Upper lobe of left lung (tissue), 4 donors: ENCODE results near the gene MT1B.
"Not testable (repeated sequence)": the region's sequence is repeated elsewhere in the genome, so short reads cannot be mapped to it uniquely, and the experiment has no call there.

Experiments
- CTCF ChIP-seq, 6 experiments: fragments of 450-650 bp in 4 of 6; fragments of 200-600 bp in 2 of 6; sonication (generic) in 2 of 6; IDR thresholded peaks; one replicate each; pipeline ENCODE4 v1.5.1; 2016 to 2019; ENCODE audit warnings: antibody characterized with exemption in 6 of 6
- EP300 ChIP-seq, 4 donors: sonication (generic); formaldehyde crosslinking; IDR thresholded peaks; one replicate each; pipeline ENCODE4 v1.5.1; 2017; ENCODE audit warnings: antibody characterized with exemption in 4 of 4, control low read depth in 2 of 4
- POLR2A ChIP-seq, 4 donors: fragments of 450-650 bp; IDR thresholded peaks; one replicate each; pipeline ENCODE4 v1.5.1; 2016 to 2017; ENCODE audit warnings: antibody characterized with exemption in 4 of 4, mild to moderate bottlenecking in 2 of 4

- TF ChIP-seq CTCF, POLR2A, EP300 (IDR thresholded peaks at IDR 0.05): not testable (repeated sequence)
Measured at GRCh38 chr16:56671691-56672090, 20.0 kb downstream of the MT1B start.
